Right atrium auricular region (tissue), 2 donors: ENCODE data around the gene PALLD. TPM values are rescaled to one million over a fixed set of nuclear protein-coding genes. Genes with fewer than 3 reads are reported as not detected.

ENCODE experiments used
- DNase-seq: peaks from one replicate; pipeline ENCODE4 v3.0.0-alpha.2; 2019; ENCODE audit warnings: low spot score
- H3K27ac ChIP-seq, 2 donors: fragments of 200-600 bp; sonication (generic); 1 replicate in 1 of 2; 2 replicates in 1 of 2; pipeline ENCODE4 v1.5.1; 2016 to 2019
- H3K27me3 ChIP-seq, 2 donors: fragments of 200-600 bp; sonication (generic); one replicate each; pipeline versions ENCODE4 v1.5.1 to v1.6.0; 2017 to 2019
- H3K36me3 ChIP-seq: fragments of 200-600 bp; sonication (generic); one replicate; pipeline ENCODE4 v1.5.1; 2016
- H3K4me1 ChIP-seq, 2 donors: fragments of 200-600 bp; sonication (generic); one replicate each; pipeline versions ENCODE4 v1.5.1 to v1.6.0; 2017 to 2019
- H3K4me3 ChIP-seq, 2 donors: fragments of 200-600 bp; sonication (generic); 1 replicate in 1 of 2; 2 replicates in 1 of 2; pipeline ENCODE4 v1.5.1; 2017 to 2019; ENCODE audit warnings: mild to moderate bottlenecking in 1 of 2, moderate library complexity in 1 of 2
- H3K9me3 ChIP-seq, 2 donors: fragments of 200-600 bp; sonication (generic); one replicate each; pipeline ENCODE4 v1.5.1; 2019
- CTCF ChIP-seq, 2 donors: fragments of 200-600 bp; sonication (generic); IDR thresholded peaks; one replicate each; pipeline ENCODE4 v1.5.1; 2019; ENCODE audit warnings: antibody characterized with exemption in 2 of 2
- total RNA-seq, 2 donors: library from RNA; depleted of rRNA; stranded (reverse); fragments of >200 nt; gene quantifications; one replicate each; pipeline ENCODE4 v1.1.0, GENCODE V29; 2016

PALLD gene
- total RNA-seq, 2 donors from 2014 or later = 764 to 782 TPM

GRCh38 chr4:168794092-168794707 lies 297.3 kb downstream of the PALLD start:
- Histone ChIP-seq H3K27me3 (no peaks in the 10 kb centered on the region), H3K4me1 (peaks cover 0 to 31% of the 10 kb centered on the region in 2 donors), H3K4me3 (no peak overlapping the region), H3K27ac (peak overlapping the region in 1 of 2 donors; percentile 70), H3K36me3 (no peaks in the 10 kb centered on the region), H3K9me3 (no peaks in the 10 kb centered on the region)
- TF ChIP-seq CTCF (IDR thresholded peaks at IDR 0.05) = no peak
- DNase-seq = no peak

GRCh38 chr4:168794881-168795280 lies 298.0 kb downstream of the PALLD start:
- Histone ChIP-seq H3K36me3 (no peaks in the 10 kb centered on the region), H3K27ac (peak overlapping the region in 1 of 2 donors; percentile 70), H3K9me3 (no peaks in the 10 kb centered on the region), H3K4me1 (peaks cover 0 to 35% of the 10 kb centered on the region in 2 donors), H3K4me3 (no peak overlapping the region), H3K27me3 (no peaks in the 10 kb centered on the region)
- no peak for TF ChIP-seq CTCF (IDR thresholded peaks at IDR 0.05)
- no peak for DNase-seq

GRCh38 chr4:168795346-168795745 lies 298.5 kb downstream of the PALLD start:
- peak overlapping the region; percentile 46 to 70 for H3K27ac ChIP-seq
- DNase-seq = no peak
- H3K4me1 ChIP-seq = peaks cover 0 to 35% of the 10 kb centered on the region in 2 donors
- H3K4me3 ChIP-seq = no peak overlapping the region
- no peaks in the 10 kb centered on the region for H3K27me3 ChIP-seq
- TF ChIP-seq CTCF (IDR thresholded peaks at IDR 0.05) = no peak
- no peaks in the 10 kb centered on the region for H3K36me3 ChIP-seq
- no peaks in the 10 kb centered on the region for H3K9me3 ChIP-seq

GRCh38 chr4:168796362-168797106 lies 299.7 kb downstream of the PALLD start:
- no peak for DNase-seq
- no peak for TF ChIP-seq CTCF (IDR thresholded peaks at IDR 0.05)
- Histone ChIP-seq H3K36me3 (no peaks in the 10 kb centered on the region), H3K27ac (peak overlapping the region; percentile 46 to 70), H3K9me3 (no peaks in the 10 kb centered on the region), H3K4me1 (peaks cover 0 to 35% of the 10 kb centered on the region in 2 donors), H3K27me3 (no peaks in the 10 kb centered on the region), H3K4me3 (no peak overlapping the region)

GRCh38 chr4:168797194-168797593 lies 300.3 kb downstream of the PALLD start:
- Histone ChIP-seq H3K9me3 (no peaks in the 10 kb centered on the region), H3K27me3 (no peaks in the 10 kb centered on the region), H3K36me3 (no peaks in the 10 kb centered on the region), H3K27ac (peak overlapping the region; percentile 46 to 70), H3K4me3 (no peak overlapping the region), H3K4me1 (peaks cover 0 to 35% of the 10 kb centered on the region in 2 donors)
- DNase-seq = no peak
- TF ChIP-seq CTCF (IDR thresholded peaks at IDR 0.05) = no peak
